ENCODE data around the gene SNED1.

Gene SNED1

GRCh38 chr2:241030883-241031282 lies 32.5 kb downstream of the SNED1 start:
- DNase-seq = no peak

GRCh38 chr2:241031436-241032165 lies 33.2 kb downstream of the SNED1 start:
- DNase-seq = no peak

GRCh38 chr2:241033336-241033987 lies 35.0 kb downstream of the SNED1 start:
- DNase-seq = no peak

GRCh38 chr2:241033994-241034393 lies 35.6 kb downstream of the SNED1 start:
- DNase-seq = no peak

GRCh38 chr2:241034490-241035141 lies 36.2 kb downstream of the SNED1 start:
- DNase-seq = no peak

- no peak for DNase-seq
Observed at GRCh38 chr2:241035142-241035817, 36.9 kb downstream of the SNED1 start.

GRCh38 chr2:241035818-241036396 lies 37.5 kb downstream of the SNED1 start:
- DNase-seq = no peak

GRCh38 chr2:241036397-241036963 lies 38.1 kb downstream of the SNED1 start:
- peak in 1 of 2 experiments; percentile 5 for DNase-seq

- no peak for DNase-seq
Observed at GRCh38 chr2:241036964-241037421, 38.6 kb downstream of the SNED1 start.

- no peak for DNase-seq
Observed at GRCh38 chr2:241037498-241037897, 39.1 kb downstream of the SNED1 start.

GRCh38 chr2:241038374-241039180 lies 40.2 kb downstream of the SNED1 start:
- no peak for DNase-seq

GRCh38 chr2:241039416-241039815 lies 41.0 kb downstream of the SNED1 start:
- DNase-seq = no peak

GRCh38 chr2:241040081-241040803 lies 41.8 kb downstream of the SNED1 start:
- no peak for DNase-seq

GRCh38 chr2:241041589-241042158 lies 43.3 kb downstream of the SNED1 start:
- no peak for DNase-seq

- no peak for DNase-seq
Observed at GRCh38 chr2:241043581-241043980, 45.2 kb downstream of the SNED1 start.

- DNase-seq = no peak
Observed at GRCh38 chr2:241047253-241048010, 49.0 kb downstream of the SNED1 start.

GRCh38 chr2:241048149-241048948 lies 49.9 kb downstream of the SNED1 start:
- no peak for DNase-seq

GRCh38 chr2:241048949-241049343 lies 50.5 kb downstream of the SNED1 start:
- DNase-seq = no peak

All from cerebellar nuclear complex (tissue), 1 donor.